Calu3 (cell line): ENCODE results near the gene FRMD6. TPM values are rescaled to one million over a fixed set of nuclear protein-coding genes. Genes with fewer than 3 reads are reported as not detected.

Experiments used
- BruUV-seq: library from RNA; stranded (reverse); fragments of 400-500 nt; replicated peaks from 2 replicates; lab custom pipeline; 2021; lab: Mats Ljungman, UMichigan
- CTCF ChIA-PET: fragments of 300-600 bp; sonication (Branson Sonifier 250); formaldehyde crosslinking; loops from one replicate; lab custom pipeline; 2022; ENCODE audit warnings: antibody characterized with exemption; lab: Charles Lee
- DNase-seq: peaks from one replicate; pipeline ENCODE4 v3.0.0; 2022
- H3K27ac Mint-ChIP-seq: one replicate; pipeline ENCODE4 v1.8.0; 2022; ENCODE audit warnings: mixed read lengths; ENCODE audit not compliant: unreplicated experiment
- H3K27me3 Mint-ChIP-seq: one replicate; pipeline ENCODE4 v1.8.0; 2022; ENCODE audit warnings: mixed read lengths; ENCODE audit not compliant: unreplicated experiment
- H3K36me3 Mint-ChIP-seq: one replicate; pipeline ENCODE4 v1.8.0; 2022; ENCODE audit warnings: mild to moderate bottlenecking, moderate library complexity, mixed read lengths; ENCODE audit not compliant: insufficient read depth, unreplicated experiment
- H3K4me1 Mint-ChIP-seq: one replicate; pipeline ENCODE4 v1.8.0; 2022; ENCODE audit warnings: mild to moderate bottlenecking, low read depth, mixed read lengths; ENCODE audit not compliant: unreplicated experiment
- H3K4me3 Mint-ChIP-seq: one replicate; pipeline ENCODE4 v1.8.0; 2022; ENCODE audit warnings: mild to moderate bottlenecking, low read depth, moderate library complexity, mixed read lengths; ENCODE audit not compliant: unreplicated experiment
- H3K9me3 Mint-ChIP-seq: one replicate; pipeline ENCODE4 v1.8.0; 2022; ENCODE audit warnings: low read depth, mixed read lengths; ENCODE audit not compliant: unreplicated experiment
- intact Hi-C: fragments of 100-400 bp; cut with micrococcal nuclease; formaldehyde crosslinking; loops from one replicate; pipeline ENCODE4 v1.10.0; 2022; ENCODE audit not compliant: unreplicated experiment
- total RNA-seq: library from RNA; stranded (reverse); gene quantifications from 2 replicates; pipeline ENCODE4 v1.2.3, GENCODE V29; 2022
- TF ChIP-seq, protein P1 (sequence below): fragments of 200-600 bp; IDR thresholded peaks from one replicate; pipeline ENCODE4 v1.8.0; 2022; ENCODE audit warnings: antibody characterized with exemption; ENCODE audit not compliant: unreplicated experiment

The FRMD6 gene
- total RNA-seq, 1 experiment from 2014 or later: 33.3 TPM

DNA sequence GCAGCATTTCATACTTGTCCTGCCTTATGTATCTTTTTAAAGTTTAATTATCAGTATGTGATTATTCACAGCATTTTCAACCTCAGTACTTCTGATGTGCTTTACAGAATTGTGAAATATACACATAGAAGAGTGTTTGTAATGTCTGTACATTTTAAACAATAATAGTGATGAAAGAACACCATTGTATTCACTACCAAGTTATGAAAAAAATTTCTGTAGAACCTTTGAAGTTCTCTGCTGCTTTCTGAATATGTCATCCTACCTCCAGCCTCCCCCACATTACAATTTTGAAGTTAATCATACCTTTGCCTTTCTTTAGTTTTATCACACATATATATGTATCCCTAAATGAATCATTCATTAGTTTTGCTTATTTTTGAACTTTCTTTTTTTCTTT, 24.8 kb downstream of the FRMD6 start:
- TF ChIP-seq, protein P1, sequence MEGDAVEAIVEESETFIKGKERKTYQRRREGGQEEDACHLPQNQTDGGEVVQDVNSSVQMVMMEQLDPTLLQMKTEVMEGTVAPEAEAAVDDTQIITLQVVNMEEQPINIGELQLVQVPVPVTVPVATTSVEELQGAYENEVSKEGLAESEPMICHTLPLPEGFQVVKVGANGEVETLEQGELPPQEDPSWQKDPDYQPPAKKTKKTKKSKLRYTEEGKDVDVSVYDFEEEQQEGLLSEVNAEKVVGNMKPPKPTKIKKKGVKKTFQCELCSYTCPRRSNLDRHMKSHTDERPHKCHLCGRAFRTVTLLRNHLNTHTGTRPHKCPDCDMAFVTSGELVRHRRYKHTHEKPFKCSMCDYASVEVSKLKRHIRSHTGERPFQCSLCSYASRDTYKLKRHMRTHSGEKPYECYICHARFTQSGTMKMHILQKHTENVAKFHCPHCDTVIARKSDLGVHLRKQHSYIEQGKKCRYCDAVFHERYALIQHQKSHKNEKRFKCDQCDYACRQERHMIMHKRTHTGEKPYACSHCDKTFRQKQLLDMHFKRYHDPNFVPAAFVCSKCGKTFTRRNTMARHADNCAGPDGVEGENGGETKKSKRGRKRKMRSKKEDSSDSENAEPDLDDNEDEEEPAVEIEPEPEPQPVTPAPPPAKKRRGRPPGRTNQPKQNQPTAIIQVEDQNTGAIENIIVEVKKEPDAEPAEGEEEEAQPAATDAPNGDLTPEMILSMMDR: no peak
- H3K9me3 Mint-ChIP-seq: no peaks in the 10 kb centered on the region
- no peak for DNase-seq
- no peak overlapping the region for H3K4me3 Mint-ChIP-seq
- peak overlapping the region; percentile 40 for H3K27ac Mint-ChIP-seq
- H3K36me3 Mint-ChIP-seq: peaks cover 2% of the 10 kb centered on the region
- no TSS peak for BruUV-seq
- intact Hi-C loops: no loop called here
- H3K4me1 Mint-ChIP-seq: peaks cover 28% of the 10 kb centered on the region
- no peaks in the 10 kb centered on the region for H3K27me3 Mint-ChIP-seq
- CTCF ChIA-PET: no interaction called here

DNA sequence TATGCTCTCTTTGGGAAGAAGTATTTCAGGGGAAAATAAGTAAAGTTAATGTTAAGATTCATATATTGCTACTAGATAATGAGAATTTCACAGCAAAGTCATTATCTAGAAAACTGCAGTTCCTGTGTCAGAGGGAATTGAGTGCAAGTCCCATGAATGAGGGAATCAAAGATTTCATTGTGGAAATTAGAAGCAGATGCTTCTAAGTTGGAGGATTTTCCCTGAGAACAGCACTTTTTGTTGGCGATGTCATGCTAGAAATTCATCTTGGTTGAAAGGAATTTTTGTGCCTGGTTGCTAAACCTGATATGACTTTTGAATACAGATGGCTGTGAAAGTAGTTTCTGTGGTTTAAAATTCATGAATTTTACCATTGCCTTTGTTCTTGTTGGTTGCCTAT, 25.6 kb downstream of the FRMD6 start:
- Mint-ChIP-seq H3K4me1 (peaks cover 28% of the 10 kb centered on the region), H3K27ac (peak overlapping the region; percentile 40), H3K27me3 (no peaks in the 10 kb centered on the region), H3K4me3 (no peak overlapping the region), H3K9me3 (no peaks in the 10 kb centered on the region), H3K36me3 (no peaks in the 10 kb centered on the region)
- TF ChIP-seq, protein P1: no peak
- CTCF ChIA-PET: no interaction called here
- BruUV-seq: no TSS peak
- intact Hi-C loops: no loop called here
- DNase-seq: no peak

DNA sequence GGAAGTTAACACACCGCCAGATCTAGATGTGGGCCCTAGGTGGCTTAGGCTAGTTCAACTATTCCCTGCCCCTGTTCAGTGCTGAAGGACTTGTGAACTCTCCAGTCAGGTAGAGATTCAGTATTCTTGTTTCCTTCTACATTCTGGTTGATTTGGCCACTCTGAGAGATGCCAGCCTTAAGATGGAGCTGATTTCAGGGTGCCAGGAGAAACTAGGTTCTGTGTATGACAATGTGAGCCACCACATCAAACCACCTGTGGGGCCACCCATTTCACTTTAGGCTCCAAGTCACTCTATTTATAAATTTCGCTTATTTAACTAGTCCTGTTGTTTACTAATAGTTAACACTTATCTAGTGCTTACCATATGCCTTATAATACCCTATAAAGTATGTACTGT, 26.0 kb downstream of the FRMD6 start:
- Mint-ChIP-seq H3K27ac (no peak overlapping the region), H3K4me1 (peaks cover 28% of the 10 kb centered on the region), H3K27me3 (no peaks in the 10 kb centered on the region), H3K4me3 (no peak overlapping the region), H3K9me3 (no peaks in the 10 kb centered on the region), H3K36me3 (no peaks in the 10 kb centered on the region)
- no peak for DNase-seq
- TF ChIP-seq, protein P1: no peak
- BruUV-seq: no TSS peak
- intact Hi-C loops: no loop called here
- CTCF ChIA-PET: no interaction called here

DNA sequence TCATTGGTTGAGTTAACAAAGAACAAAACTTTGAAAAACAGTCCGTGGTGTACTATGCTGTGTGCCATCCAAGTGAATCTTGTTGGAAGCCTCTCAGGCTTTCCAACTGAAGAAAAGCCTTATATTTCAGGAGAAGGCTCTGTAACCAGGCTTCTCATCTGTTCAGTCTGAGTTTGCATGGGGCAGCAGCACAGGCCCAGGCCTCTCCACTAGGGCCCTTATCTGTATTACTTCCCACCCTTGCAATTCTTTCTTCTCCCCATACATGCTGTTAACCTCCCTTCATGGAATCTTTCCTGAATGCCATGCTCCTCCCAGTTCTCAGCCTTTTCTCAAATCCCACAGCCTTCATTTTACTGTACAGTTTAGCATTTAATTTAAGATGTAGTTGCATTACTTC, 28.3 kb downstream of the FRMD6 start:
- DNase-seq: no peak
- CTCF ChIA-PET: no interaction called here
- Mint-ChIP-seq H3K36me3 (no peaks in the 10 kb centered on the region), H3K4me3 (no peak overlapping the region), H3K27me3 (no peaks in the 10 kb centered on the region), H3K4me1 (peaks cover 17% of the 10 kb centered on the region), H3K9me3 (no peaks in the 10 kb centered on the region), H3K27ac (no peak overlapping the region)
- TF ChIP-seq, protein P1: no peak
- intact Hi-C loops: no loop called here
- BruUV-seq: no TSS peak
